GM23338 (cell line): Measurements from ENCODE around the gene FBXW12. TPM values are rescaled to one million over a fixed set of nuclear protein-coding genes. Genes with fewer than 3 reads are reported as not detected.

Experiments
- ATAC-seq: fragments of 200-7000 bp; cut with Tn5 transposase; 3 replicates; pipeline ENCODE4 v1.9.1; 2020
- DNase-seq: peaks from one replicate; pipeline ENCODE4 v3.0.0-alpha.2; 2015; ENCODE audit warnings: low spot score
- H2AFZ ChIP-seq: fragments of 200-600 bp; sonication (generic); 2 replicates; pipeline ENCODE4 v1.8.0; 2016; ENCODE audit warnings: antibody characterized with exemption, mild to moderate bottlenecking, moderate library complexity
- H3F3A ChIP-seq: fragments of 200-600 bp; sonication (generic); replicated peaks from 2 replicates; pipeline ENCODE4 v1.8.0; 2017; ENCODE audit warnings: antibody characterized with exemption, mixed run types, low read depth
- H3K27ac ChIP-seq: fragments of 200-600 bp; sonication (generic); 2 replicates; pipeline ENCODE4 v1.6.1; 2016; ENCODE audit warnings: low read depth
- H3K27me3 ChIP-seq: fragments of 200-600 bp; sonication (generic); 2 replicates; pipeline ENCODE4 v1.8.0; 2016; ENCODE audit warnings: mild to moderate bottlenecking, mixed run types, moderate library complexity; ENCODE audit not compliant: insufficient read depth
- H3K36me3 ChIP-seq: fragments of 200-600 bp; sonication (generic); 2 replicates; pipeline ENCODE4 v1.8.0; 2016; ENCODE audit warnings: mild to moderate bottlenecking; ENCODE audit not compliant: insufficient read depth
- H3K4me1 ChIP-seq: fragments of 200-600 bp; sonication (generic); 2 replicates; pipeline ENCODE4 v1.8.0; 2016; ENCODE audit warnings: mild to moderate bottlenecking, moderate library complexity; ENCODE audit not compliant: insufficient read depth
- H3K4me2 ChIP-seq: fragments of 200-600 bp; sonication (generic); 2 replicates; pipeline ENCODE4 v1.7.1; 2017; ENCODE audit warnings: mixed run types
- H3K4me3 ChIP-seq: fragments of 200-600 bp; sonication (generic); 2 replicates; pipeline ENCODE4 v1.6.1; 2016; ENCODE audit warnings: mixed run types
- H3K79me2 ChIP-seq: fragments of 200-600 bp; sonication (generic); replicated peaks from 2 replicates; pipeline ENCODE4 v1.8.0; 2017; ENCODE audit warnings: mild to moderate bottlenecking; ENCODE audit not compliant: insufficient read depth
- H3K9me2 ChIP-seq: fragments of 200-600 bp; sonication (generic); 2 replicates; pipeline ENCODE4 v1.8.0; 2017; ENCODE audit not compliant: insufficient read depth
- H4K20me1 ChIP-seq: fragments of 200-600 bp; sonication (generic); replicated peaks from 2 replicates; pipeline ENCODE4 v1.8.0; 2017; ENCODE audit warnings: mild to moderate bottlenecking; ENCODE audit not compliant: insufficient read depth
- H3K27ac Mint-ChIP-seq: 2 replicates; pipeline ENCODE4 v1.8.0; 2020; ENCODE audit warnings: inconsistent platforms, mild to moderate bottlenecking, moderate library complexity, mixed read lengths
- H3K27me3 Mint-ChIP-seq: 3 replicates; pipeline ENCODE4 v1.8.0; 2022; ENCODE audit warnings: low read depth, mild to moderate bottlenecking, moderate library complexity, mixed read lengths, inconsistent platforms; ENCODE audit not compliant: insufficient read depth, poor library complexity
- H3K36me3 Mint-ChIP-seq: 3 replicates; pipeline ENCODE4 v1.8.0; 2021; ENCODE audit warnings: low read depth, mild to moderate bottlenecking, inconsistent platforms, moderate library complexity, mixed read lengths
- H3K4me1 Mint-ChIP-seq: 3 replicates; pipeline ENCODE4 v1.8.0; 2020; ENCODE audit warnings: mild to moderate bottlenecking, inconsistent platforms, mixed read lengths
- H3K4me3 Mint-ChIP-seq: 3 replicates; pipeline ENCODE4 v1.8.0; 2021; ENCODE audit warnings: moderate library complexity, mild to moderate bottlenecking, inconsistent platforms, mixed read lengths
- H3K9me3 Mint-ChIP-seq: 3 replicates; pipeline ENCODE4 v1.8.0; 2020; ENCODE audit warnings: moderate library complexity, mild to moderate bottlenecking, inconsistent platforms, mixed read lengths
- CREB1 ChIP-seq: fragments of 250-450 bp; sonication (Bioruptor Pico); IDR thresholded peaks from 2 replicates; pipeline ENCODE4 v1.5.0; 2020; ENCODE audit warnings: low read depth, mild to moderate bottlenecking, moderate library complexity
- EZH2 ChIP-seq: fragments of 200-600 bp; sonication (generic); IDR thresholded peaks from one replicate; pipeline ENCODE4 v1.8.0; 2017; ENCODE audit warnings: antibody characterized with exemption, mild to moderate bottlenecking, low read depth; ENCODE audit not compliant: unreplicated experiment
- EZH2phosphoT487 ChIP-seq: fragments of 200-600 bp; sonication (generic); IDR thresholded peaks from one replicate; pipeline ENCODE4 v1.8.1; 2018; ENCODE audit warnings: antibody characterized with exemption; ENCODE audit not compliant: unreplicated experiment
- JUNB ChIP-seq: IDR thresholded peaks from one replicate; pipeline ENCODE4 v1.6.1; 2016; ENCODE audit warnings: antibody characterized with exemption; ENCODE audit not compliant: unreplicated experiment
- NANOG ChIP-seq: IDR thresholded peaks from 2 replicates; pipeline ENCODE4 v1.6.1; 2016; ENCODE audit warnings: antibody characterized with exemption, borderline replicate concordance
- POLR2AphosphoS5 ChIP-seq: IDR thresholded peaks from 2 replicates; pipeline ENCODE4 v1.6.1; 2016; ENCODE audit warnings: antibody characterized with exemption, low read depth
- STAT1 ChIP-seq: IDR thresholded peaks from one replicate; pipeline ENCODE4 v1.6.1; 2016; ENCODE audit warnings: antibody characterized with exemption; ENCODE audit not compliant: unreplicated experiment
- ZNF114 ChIP-seq: fragments of 250-450 bp; sonication (Bioruptor Pico); IDR thresholded peaks from 2 replicates; pipeline ENCODE4 v1.5.0; 2020; ENCODE audit warnings: mild to moderate bottlenecking, moderate library complexity
- ZNF331 ChIP-seq: fragments of 250-450 bp; sonication (Bioruptor Pico); IDR thresholded peaks from 2 replicates; pipeline ENCODE4 v1.5.0; 2020; ENCODE audit warnings: low read depth, mild to moderate bottlenecking, moderate library complexity
- polyA plus RNA-seq: library from polyadenylated mRNA; unstranded; fragments of >200 nt; fragmentation: Nextera tagmentation; extraction: Ambion mirVana; gene quantifications from 2 replicates; pipeline ENCODE4 v1.2.1, GENCODE V29; 2016
- total RNA-seq: library from RNA; depleted of rRNA; stranded (reverse); fragments of >200 nt; shearing (Covaris generic); gene quantifications from 2 replicates; pipeline ENCODE4 v1.2.3, GENCODE V29; 2014
- TF ChIP-seq, protein P1 (sequence below): IDR thresholded peaks from 2 replicates; pipeline ENCODE4 v1.6.1; 2016; ENCODE audit warnings: antibody characterized with exemption
- TF ChIP-seq, protein P2 (sequence below): fragments of 250-450 bp; sonication (Bioruptor Pico); IDR thresholded peaks from 2 replicates; pipeline ENCODE4 v1.5.0; 2020; ENCODE audit warnings: mild to moderate bottlenecking, moderate library complexity
- TF ChIP-seq, protein P3 (sequence below): IDR thresholded peaks from one replicate; pipeline ENCODE4 v1.6.1; 2018; ENCODE audit warnings: antibody characterized with exemption; ENCODE audit not compliant: unreplicated experiment
- TF ChIP-seq, protein P4 (sequence below), 2 experiments: fragments of 200-600 bp in 1 of 2; sonication (generic) in 1 of 2; conservative IDR thresholded peaks; 2 replicates each; pipeline versions ENCODE4 v1.5.1 to v1.6.1; 2016 to 2017; ENCODE audit warnings: antibody characterized with exemption in 2 of 2, low read depth in 2 of 2, mild to moderate bottlenecking in 2 of 2, moderate library complexity in 1 of 2

The FBXW12 gene
- total and polyA plus RNA-seq, 2 experiments from 2014 or later: 0.73 TPM; not detected in 1

DNA sequence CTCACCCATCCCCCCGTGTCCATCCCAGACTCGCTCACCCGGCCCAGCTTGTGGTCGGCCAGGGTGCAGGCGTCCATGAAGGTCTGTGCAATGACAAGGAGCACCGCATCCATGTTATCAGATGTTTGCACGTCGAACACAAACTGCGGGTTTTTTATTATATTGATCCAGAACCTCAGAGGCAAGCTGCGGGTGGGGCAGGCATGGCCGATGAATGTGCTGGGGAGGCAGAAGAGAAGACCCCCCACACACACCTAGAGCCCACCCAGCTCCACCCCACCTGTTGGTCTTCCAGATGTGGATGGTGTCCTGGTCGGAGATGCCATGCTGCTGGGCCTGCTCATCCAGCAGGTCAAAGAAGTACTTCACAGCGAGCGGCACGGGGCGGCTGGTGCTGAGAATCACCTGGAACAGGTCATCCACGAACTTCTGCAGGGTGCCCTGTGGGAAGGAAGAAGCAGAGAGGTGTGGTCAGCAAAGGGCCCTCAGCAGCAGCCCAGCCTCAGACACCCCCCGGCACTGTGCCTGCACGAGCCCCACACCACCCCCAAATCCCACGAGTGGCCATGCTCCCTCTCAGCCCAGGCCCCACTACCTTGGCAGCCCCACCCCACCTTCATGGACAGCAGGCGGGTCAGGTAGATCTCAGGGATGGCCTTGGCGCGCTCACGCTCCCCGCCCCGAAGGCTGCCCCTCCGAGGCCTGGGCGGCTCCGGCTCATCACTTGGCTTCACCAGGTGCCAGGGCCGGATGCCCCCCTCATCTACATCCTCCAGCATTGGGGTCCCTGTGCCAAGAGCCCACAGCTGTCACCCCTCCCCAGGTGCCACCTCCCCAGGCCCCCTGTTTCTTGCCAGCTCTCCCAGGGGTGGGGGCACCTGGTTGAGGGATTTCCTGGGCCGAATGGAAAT lies 37.5 kb downstream of the FBXW12 start:
- Mint-ChIP-seq H3K4me1 (no peaks in the 10 kb centered on the region), H3K27ac (no peak overlapping the region), H3K4me3 (no peak overlapping the region), H3K9me3 (no peaks in the 10 kb centered on the region), H3K27me3 (peaks cover 18% of the 10 kb centered on the region), H3K36me3 (peaks cover 94% of the 10 kb centered on the region)
- Histone ChIP-seq H2AFZ (no peak overlapping the region), H3K27ac (no peak overlapping the region), H3K4me1 (no peaks in the 10 kb centered on the region), H3K79me2 (no peaks in the 10 kb centered on the region), H3K9me2 (no peaks in the 10 kb centered on the region), H3K27me3 (no peaks in the 10 kb centered on the region), H4K20me1 (no peaks in the 10 kb centered on the region; the same call in 1 of the 2 replicates), H3K4me2 (no peak overlapping the region), H3K4me3 (no peak overlapping the region), H3K36me3 (peaks cover 13% of the 10 kb centered on the region), H3F3A (no peaks in the 10 kb centered on the region)
- DNase-seq: no peak
- TF ChIP-seq ZNF114 (CRISPR knock-in tag) (no peak), POLR2AphosphoS5 (no peak), STAT1 (no peak), EZH2 (no peak), JUNB (no peak), EZH2phosphoT487 (no peak), ZNF331 (CRISPR knock-in tag) (no peak), NANOG (no peak), CREB1 (CRISPR knock-in tag) (no peak)
- TF ChIP-seq, protein P1, sequence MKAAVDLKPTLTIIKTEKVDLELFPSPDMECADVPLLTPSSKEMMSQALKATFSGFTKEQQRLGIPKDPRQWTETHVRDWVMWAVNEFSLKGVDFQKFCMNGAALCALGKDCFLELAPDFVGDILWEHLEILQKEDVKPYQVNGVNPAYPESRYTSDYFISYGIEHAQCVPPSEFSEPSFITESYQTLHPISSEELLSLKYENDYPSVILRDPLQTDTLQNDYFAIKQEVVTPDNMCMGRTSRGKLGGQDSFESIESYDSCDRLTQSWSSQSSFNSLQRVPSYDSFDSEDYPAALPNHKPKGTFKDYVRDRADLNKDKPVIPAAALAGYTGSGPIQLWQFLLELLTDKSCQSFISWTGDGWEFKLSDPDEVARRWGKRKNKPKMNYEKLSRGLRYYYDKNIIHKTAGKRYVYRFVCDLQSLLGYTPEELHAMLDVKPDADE: no peak
- TF ChIP-seq, protein P2, sequence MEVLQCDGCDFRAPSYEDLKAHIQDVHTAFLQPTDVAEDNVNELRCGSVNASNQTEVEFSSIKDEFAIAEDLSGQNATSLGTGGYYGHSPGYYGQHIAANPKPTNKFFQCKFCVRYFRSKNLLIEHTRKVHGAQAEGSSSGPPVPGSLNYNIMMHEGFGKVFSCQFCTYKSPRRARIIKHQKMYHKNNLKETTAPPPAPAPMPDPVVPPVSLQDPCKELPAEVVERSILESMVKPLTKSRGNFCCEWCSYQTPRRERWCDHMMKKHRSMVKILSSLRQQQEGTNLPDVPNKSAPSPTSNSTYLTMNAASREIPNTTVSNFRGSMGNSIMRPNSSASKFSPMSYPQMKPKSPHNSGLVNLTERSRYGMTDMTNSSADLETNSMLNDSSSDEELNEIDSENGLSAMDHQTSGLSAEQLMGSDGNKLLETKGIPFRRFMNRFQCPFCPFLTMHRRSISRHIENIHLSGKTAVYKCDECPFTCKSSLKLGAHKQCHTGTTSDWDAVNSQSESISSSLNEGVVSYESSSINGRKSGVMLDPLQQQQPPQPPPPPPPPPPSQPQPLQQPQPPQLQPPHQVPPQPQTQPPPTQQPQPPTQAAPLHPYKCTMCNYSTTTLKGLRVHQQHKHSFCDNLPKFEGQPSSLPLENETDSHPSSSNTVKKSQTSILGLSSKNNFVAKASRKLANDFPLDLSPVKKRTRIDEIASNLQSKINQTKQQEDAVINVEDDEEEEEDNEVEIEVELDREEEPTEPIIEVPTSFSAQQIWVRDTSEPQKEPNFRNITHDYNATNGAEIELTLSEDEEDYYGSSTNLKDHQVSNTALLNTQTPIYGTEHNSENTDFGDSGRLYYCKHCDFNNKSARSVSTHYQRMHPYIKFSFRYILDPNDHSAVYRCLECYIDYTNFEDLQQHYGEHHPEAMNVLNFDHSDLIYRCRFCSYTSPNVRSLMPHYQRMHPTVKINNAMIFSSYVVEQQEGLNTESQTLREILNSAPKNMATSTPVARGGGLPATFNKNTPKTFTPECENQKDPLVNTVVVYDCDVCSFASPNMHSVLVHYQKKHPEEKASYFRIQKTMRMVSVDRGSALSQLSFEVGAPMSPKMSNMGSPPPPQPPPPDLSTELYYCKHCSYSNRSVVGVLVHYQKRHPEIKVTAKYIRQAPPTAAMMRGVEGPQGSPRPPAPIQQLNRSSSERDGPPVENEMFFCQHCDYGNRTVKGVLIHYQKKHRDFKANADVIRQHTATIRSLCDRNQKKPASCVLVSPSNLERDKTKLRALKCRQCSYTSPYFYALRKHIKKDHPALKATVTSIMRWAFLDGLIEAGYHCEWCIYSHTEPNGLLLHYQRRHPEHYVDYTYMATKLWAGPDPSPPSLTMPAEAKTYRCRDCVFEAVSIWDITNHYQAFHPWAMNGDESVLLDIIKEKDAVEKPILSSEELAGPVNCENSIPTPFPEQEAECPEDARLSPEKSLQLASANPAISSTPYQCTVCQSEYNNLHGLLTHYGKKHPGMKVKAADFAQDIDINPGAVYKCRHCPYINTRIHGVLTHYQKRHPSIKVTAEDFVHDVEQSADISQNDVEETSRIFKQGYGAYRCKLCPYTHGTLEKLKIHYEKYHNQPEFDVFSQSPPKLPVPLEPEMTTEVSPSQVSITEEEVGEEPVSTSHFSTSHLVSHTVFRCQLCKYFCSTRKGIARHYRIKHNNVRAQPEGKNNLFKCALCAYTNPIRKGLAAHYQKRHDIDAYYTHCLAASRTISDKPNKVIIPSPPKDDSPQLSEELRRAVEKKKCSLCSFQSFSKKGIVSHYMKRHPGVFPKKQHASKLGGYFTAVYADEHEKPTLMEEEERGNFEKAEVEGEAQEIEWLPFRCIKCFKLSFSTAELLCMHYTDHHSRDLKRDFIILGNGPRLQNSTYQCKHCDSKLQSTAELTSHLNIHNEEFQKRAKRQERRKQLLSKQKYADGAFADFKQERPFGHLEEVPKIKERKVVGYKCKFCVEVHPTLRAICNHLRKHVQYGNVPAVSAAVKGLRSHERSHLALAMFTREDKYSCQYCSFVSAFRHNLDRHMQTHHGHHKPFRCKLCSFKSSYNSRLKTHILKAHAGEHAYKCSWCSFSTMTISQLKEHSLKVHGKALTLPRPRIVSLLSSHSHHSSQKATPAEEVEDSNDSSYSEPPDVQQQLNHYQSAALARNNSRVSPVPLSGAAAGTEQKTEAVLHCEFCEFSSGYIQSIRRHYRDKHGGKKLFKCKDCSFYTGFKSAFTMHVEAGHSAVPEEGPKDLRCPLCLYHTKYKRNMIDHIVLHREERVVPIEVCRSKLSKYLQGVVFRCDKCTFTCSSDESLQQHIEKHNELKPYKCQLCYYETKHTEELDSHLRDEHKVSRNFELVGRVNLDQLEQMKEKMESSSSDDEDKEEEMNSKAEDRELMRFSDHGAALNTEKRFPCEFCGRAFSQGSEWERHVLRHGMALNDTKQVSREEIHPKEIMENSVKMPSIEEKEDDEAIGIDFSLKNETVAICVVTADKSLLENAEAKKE (CRISPR knock-in tag): no peak
- TF ChIP-seq, protein P3, sequence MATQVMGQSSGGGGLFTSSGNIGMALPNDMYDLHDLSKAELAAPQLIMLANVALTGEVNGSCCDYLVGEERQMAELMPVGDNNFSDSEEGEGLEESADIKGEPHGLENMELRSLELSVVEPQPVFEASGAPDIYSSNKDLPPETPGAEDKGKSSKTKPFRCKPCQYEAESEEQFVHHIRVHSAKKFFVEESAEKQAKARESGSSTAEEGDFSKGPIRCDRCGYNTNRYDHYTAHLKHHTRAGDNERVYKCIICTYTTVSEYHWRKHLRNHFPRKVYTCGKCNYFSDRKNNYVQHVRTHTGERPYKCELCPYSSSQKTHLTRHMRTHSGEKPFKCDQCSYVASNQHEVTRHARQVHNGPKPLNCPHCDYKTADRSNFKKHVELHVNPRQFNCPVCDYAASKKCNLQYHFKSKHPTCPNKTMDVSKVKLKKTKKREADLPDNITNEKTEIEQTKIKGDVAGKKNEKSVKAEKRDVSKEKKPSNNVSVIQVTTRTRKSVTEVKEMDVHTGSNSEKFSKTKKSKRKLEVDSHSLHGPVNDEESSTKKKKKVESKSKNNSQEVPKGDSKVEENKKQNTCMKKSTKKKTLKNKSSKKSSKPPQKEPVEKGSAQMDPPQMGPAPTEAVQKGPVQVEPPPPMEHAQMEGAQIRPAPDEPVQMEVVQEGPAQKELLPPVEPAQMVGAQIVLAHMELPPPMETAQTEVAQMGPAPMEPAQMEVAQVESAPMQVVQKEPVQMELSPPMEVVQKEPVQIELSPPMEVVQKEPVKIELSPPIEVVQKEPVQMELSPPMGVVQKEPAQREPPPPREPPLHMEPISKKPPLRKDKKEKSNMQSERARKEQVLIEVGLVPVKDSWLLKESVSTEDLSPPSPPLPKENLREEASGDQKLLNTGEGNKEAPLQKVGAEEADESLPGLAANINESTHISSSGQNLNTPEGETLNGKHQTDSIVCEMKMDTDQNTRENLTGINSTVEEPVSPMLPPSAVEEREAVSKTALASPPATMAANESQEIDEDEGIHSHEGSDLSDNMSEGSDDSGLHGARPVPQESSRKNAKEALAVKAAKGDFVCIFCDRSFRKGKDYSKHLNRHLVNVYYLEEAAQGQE: no peak
- TF ChIP-seq, protein P4, sequence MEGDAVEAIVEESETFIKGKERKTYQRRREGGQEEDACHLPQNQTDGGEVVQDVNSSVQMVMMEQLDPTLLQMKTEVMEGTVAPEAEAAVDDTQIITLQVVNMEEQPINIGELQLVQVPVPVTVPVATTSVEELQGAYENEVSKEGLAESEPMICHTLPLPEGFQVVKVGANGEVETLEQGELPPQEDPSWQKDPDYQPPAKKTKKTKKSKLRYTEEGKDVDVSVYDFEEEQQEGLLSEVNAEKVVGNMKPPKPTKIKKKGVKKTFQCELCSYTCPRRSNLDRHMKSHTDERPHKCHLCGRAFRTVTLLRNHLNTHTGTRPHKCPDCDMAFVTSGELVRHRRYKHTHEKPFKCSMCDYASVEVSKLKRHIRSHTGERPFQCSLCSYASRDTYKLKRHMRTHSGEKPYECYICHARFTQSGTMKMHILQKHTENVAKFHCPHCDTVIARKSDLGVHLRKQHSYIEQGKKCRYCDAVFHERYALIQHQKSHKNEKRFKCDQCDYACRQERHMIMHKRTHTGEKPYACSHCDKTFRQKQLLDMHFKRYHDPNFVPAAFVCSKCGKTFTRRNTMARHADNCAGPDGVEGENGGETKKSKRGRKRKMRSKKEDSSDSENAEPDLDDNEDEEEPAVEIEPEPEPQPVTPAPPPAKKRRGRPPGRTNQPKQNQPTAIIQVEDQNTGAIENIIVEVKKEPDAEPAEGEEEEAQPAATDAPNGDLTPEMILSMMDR (conservative IDR thresholded peaks at IDR 0.05; ENCODE audit: low read depth in 2 of 2): no peak
- ATAC-seq: no peak
